ENCODE results near the gene INHBE. TPM values are rescaled to one million over a fixed set of nuclear protein-coding genes. Genes with fewer than 3 reads are reported as not detected.
"Not testable (repeated sequence)": the region's sequence is repeated elsewhere in the genome, so short reads cannot be mapped to it uniquely, and the experiment has no call there.

The INHBE gene
- total RNA-seq, 3 donors from 2014 or later: 0.24 to 0.27 TPM; not detected in 1

DNA sequence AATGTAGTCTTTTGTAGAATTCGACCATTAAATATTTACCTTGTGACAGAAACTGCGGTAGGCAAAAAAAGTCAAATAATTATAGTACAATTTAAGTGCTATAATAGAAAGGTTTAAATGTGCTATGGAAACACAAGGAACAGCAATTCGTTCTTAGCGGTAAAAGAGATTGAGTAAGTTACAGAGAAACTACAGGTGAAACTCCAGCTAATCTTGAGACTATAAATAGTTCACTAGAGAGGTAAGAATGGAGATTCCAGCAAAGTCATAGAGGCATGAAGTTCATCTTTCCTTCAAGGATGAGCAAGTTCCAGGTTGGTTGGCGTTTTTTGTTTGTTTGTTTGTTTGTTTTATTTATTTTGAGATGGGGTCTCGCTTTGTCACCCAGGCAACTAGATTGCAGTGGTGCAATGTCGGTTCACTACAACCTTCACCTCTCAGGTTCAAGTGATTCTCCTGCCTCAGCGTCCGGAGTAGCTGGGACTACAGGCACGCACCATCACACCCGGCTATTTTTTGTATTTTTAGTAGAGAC, 23.4 kb upstream of the INHBE start:
- Mint-ChIP-seq H3K4me1 (ENCODE audit: low read depth) (peaks cover 35% of the 10 kb centered on the region), H3K4me3 (peak overlapping the region; percentile 90), H3K27me3 (ENCODE audit: low read depth) (no peaks in the 10 kb centered on the region), H3K36me3 (ENCODE audit: insufficient read depth) (no peaks in the 10 kb centered on the region), H3K9me3 (no peaks in the 10 kb centered on the region)
- ATAC-seq: no peak
- DNase-seq: no peak

DNA sequence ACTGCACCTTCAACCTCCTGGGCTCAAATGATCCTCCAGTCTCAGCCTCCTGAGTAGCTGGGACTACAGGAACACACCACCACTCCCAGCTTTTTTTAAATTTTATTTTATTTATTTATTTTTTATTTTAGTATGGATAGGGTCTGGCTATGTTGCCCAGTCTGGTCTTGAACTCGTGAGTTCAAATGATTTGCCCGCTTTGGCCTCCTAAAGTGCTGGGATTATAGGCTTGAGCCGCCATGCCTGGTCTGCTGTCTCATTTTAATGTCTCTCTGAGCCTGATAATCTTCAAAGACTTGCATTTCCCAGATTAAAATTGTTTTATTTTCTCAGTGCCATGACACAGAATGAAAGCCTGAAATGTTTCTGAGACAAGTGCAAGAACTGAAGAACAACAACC, 21.7 kb upstream of the INHBE start:
- Mint-ChIP-seq H3K4me1 (ENCODE audit: low read depth) (peaks cover 26% of the 10 kb centered on the region), H3K4me3 (no peak overlapping the region), H3K36me3 (ENCODE audit: insufficient read depth) (no peaks in the 10 kb centered on the region), H3K27me3 (ENCODE audit: low read depth) (no peaks in the 10 kb centered on the region), H3K9me3 (no peaks in the 10 kb centered on the region)
- no peak for DNase-seq
- ATAC-seq: no peak

GRCh38 chr12:57434517-57435223, 20.4 kb upstream of the INHBE start, which contains the start of gene INHBC:
Gene INHBC, plus strand, starts transcription at chr12:57434784. Its CDS starts 103 bp downstream, at chr12:57434887.
- no peaks in the 10 kb centered on the region for H3K36me3 Mint-ChIP-seq (ENCODE audit: insufficient read depth)
- ATAC-seq (no peak), DNase-seq (no peak)
- no peaks in the 10 kb centered on the region for H3K27me3 Mint-ChIP-seq (ENCODE audit: low read depth)
- peak within 1 kb of the TSS; percentile 29 for H3K4me3 Mint-ChIP-seq
- H3K4me1 Mint-ChIP-seq (ENCODE audit: low read depth): peaks cover 20% of the 10 kb centered on the region
- H3K9me3 Mint-ChIP-seq: no peaks in the 10 kb centered on the region

DNA sequence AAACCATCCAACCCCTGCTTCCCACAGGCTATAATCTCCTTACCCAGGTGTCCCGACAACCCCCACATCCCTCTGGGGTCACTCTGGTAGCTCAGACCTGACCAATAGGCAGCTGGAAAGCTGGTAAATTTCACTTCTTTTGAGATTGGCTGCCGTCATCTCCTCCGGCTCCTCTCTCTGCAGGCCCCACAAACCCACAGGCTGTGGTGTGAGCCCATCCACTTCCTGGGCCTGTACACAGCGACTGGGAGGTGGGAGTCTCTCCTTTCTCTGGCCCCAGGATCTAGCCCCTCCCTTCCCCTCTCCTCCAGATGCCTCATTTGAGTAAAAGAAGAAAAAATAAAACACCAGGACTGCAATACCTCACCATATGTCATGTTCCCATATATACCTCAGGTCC, 19.8 kb upstream of the INHBE start:
- H3K36me3 Mint-ChIP-seq (ENCODE audit: insufficient read depth): no peaks in the 10 kb centered on the region
- H3K4me3 Mint-ChIP-seq: peak overlapping the region; percentile 29
- ATAC-seq (no peak), DNase-seq (no peak)
- H3K9me3 Mint-ChIP-seq: no peaks in the 10 kb centered on the region
- peaks cover 15% of the 10 kb centered on the region for H3K4me1 Mint-ChIP-seq (ENCODE audit: low read depth)
- H3K27me3 Mint-ChIP-seq (ENCODE audit: low read depth): no peaks in the 10 kb centered on the region

GRCh38 chr12:57438400-57438799, 16.7 kb upstream of the INHBE start:
- DNase-seq (no peak), ATAC-seq (no peak)
- Mint-ChIP-seq H3K36me3 (ENCODE audit: insufficient read depth) (no peaks in the 10 kb centered on the region), H3K4me1 (ENCODE audit: low read depth) (peaks cover 4% of the 10 kb centered on the region), H3K27me3 (ENCODE audit: low read depth) (no peaks in the 10 kb centered on the region), H3K4me3 (no peak overlapping the region), H3K9me3 (peaks cover 5% of the 10 kb centered on the region)

DNA sequence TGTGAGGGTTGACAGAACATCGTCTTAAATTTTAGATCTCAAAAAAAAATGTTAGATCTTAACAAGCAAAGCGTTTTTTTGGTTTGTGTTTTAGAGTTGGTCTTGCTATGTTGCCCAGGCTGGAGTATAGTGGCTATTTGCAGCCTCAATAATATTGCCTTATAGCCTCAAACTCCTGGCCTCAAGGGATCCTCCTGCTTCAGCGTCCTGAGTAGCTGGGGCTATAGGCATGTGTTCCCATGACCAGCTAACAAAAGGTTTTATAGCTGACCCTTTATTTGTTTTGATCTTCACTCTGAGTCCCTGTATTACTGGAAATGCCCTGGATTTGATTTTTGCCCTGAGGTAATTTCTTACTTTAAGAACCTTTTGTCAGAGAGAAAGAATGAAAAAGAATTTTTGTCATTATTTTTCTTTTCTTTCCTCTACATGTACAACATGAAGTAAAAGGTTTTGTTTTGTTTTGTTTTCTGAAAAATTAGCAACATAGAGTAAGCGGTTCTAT, 15.3 kb upstream of the INHBE start:
- Mint-ChIP-seq H3K36me3 (ENCODE audit: insufficient read depth) (no peaks in the 10 kb centered on the region), H3K4me3 (no peak overlapping the region), H3K9me3 (peaks cover 5% of the 10 kb centered on the region), H3K27me3 (ENCODE audit: low read depth) (no peaks in the 10 kb centered on the region), H3K4me1 (ENCODE audit: low read depth) (peaks cover 4% of the 10 kb centered on the region)
- no peak for DNase-seq
- ATAC-seq: no peak

GRCh38 chr12:57441393-57441792, 13.7 kb upstream of the INHBE start:
- H3K9me3 Mint-ChIP-seq; H3K4me1 Mint-ChIP-seq (ENCODE audit: low read depth); ATAC-seq; H3K4me3 Mint-ChIP-seq; H3K36me3 Mint-ChIP-seq (ENCODE audit: insufficient read depth); H3K27me3 Mint-ChIP-seq (ENCODE audit: low read depth); DNase-seq: not testable (repeated sequence)

DNA sequence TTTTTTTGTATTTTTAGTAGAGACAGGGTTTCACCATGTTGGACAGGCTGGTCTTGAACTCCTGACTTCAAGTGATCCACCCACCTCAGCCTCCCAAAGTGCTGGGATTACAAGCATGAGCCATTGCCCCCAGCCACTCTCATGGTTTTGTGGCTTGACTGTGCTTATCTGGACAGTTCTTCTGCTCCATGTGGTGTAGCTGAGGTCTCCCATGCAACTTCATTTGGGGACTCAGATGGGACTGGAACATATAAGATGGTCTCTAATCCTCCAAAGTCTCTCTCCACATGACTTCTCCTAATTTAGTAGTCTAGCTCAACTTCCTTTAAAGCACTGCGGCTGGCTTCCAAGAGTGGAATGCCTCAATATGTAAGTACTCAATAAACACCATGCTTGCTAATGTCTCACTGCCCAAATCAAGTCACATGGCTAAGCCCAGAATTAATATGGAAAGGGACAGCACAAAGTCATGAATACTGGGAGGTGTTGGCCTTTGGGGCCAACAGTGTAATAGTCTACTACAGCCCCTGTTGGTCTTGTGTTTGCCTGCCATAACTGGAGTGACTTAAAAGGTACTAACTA, 13.2 kb upstream of the INHBE start:
- H3K27me3 Mint-ChIP-seq (ENCODE audit: low read depth): no peaks in the 10 kb centered on the region
- no peak for ATAC-seq
- no peaks in the 10 kb centered on the region for H3K4me1 Mint-ChIP-seq (ENCODE audit: low read depth)
- no peak for DNase-seq
- no peaks in the 10 kb centered on the region for H3K36me3 Mint-ChIP-seq (ENCODE audit: insufficient read depth)
- H3K9me3 Mint-ChIP-seq: peaks cover 5% of the 10 kb centered on the region
- H3K4me3 Mint-ChIP-seq: no peak overlapping the region

GRCh38 chr12:57444337-57444736, 10.8 kb upstream of the INHBE start:
- not testable (repeated sequence) for H3K9me3 Mint-ChIP-seq; H3K4me3 Mint-ChIP-seq; H3K27me3 Mint-ChIP-seq (ENCODE audit: low read depth); DNase-seq; H3K4me1 Mint-ChIP-seq (ENCODE audit: low read depth); ATAC-seq; H3K36me3 Mint-ChIP-seq (ENCODE audit: insufficient read depth)

DNA sequence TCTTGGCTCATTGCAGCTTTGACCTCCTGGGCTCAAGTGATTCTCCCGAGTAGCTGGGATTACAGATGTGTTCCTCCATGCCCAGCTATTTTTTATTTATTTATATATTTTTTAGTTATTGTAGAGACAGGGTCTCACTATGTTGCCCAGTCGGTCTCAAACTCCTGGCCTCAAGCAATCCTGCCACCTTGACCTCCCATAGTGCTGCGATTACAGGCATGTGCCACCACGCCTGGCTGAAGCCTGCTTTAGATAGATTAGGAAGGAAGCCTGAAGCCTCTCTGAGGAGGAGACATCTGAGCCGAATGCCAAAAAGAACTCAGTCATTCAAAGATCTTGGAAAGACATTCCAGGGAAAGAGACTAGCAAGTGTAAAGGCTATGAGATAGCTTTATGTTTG, 10.4 kb upstream of the INHBE start:
- Mint-ChIP-seq H3K4me3 (no peak overlapping the region), H3K4me1 (ENCODE audit: low read depth) (no peaks in the 10 kb centered on the region), H3K27me3 (ENCODE audit: low read depth) (no peaks in the 10 kb centered on the region), H3K9me3 (peaks cover 5% of the 10 kb centered on the region), H3K36me3 (ENCODE audit: insufficient read depth) (no peaks in the 10 kb centered on the region)
- ATAC-seq (no peak), DNase-seq (no peak)

DNA sequence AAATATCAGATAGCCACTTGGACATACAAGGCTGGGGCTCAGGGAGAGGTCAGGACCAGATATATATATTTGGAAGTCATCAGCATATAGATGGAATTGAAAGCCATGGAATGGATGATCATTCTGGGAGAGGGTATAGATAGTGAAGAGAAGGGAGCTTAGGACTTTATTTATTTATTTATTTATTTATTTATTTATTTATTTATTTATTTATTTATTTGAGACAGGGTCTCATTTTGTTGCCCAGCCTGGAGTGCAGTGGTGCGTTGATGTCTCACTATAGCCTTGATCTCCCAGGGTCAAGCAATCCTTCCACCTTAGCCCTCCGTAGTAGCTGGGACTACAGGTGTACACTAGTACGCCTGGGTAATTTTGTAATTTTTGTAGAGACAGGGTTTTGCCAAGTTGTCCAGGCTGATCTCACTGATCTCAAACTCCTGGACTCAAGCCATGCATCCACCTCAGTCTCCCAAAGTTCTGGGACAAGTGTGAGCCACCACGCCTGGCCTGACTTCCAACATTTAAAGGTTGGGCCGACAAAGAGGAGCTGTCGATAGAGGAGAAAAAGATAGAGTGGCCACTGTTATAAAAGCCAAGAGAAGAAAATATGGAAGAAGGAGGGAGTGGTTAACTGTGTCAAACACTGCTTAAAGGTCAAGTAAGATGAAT, 8.7 kb upstream of the INHBE start:
- peaks cover 5% of the 10 kb centered on the region for H3K9me3 Mint-ChIP-seq
- no peak overlapping the region for H3K4me3 Mint-ChIP-seq
- no peak for ATAC-seq

DNA sequence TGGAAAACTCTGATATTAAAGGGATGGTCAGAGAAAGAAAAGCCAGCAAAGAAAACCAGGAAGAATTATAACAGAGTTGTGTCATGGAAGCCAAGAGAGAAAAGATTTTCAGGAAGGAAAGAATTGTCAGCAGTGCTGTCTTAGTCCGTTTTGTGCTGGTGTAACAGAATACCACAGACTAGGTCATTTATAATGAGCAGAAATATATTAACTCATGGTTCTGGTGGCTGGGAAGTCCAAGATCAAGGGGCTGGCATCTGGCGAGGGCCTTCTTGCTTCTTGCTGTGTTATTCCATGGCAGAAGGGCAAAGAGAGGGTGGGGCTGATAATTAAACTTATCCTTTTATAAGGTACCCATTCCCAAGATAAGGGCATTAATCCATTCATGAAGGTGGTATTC, 6.4 kb upstream of the INHBE start:
- ATAC-seq (no peak), DNase-seq (no peak)
- Mint-ChIP-seq H3K9me3 (no peaks in the 10 kb centered on the region), H3K27me3 (ENCODE audit: low read depth) (peaks cover 6% of the 10 kb centered on the region), H3K36me3 (ENCODE audit: insufficient read depth) (no peaks in the 10 kb centered on the region), H3K4me1 (ENCODE audit: low read depth) (peaks cover 3% of the 10 kb centered on the region), H3K4me3 (no peak overlapping the region)

More for the DNA sequence above, 8.7 kb upstream of the INHBE start:
- H3K27me3 Mint-ChIP-seq (ENCODE audit: low read depth): no peaks in the 10 kb centered on the region
- H3K4me1 Mint-ChIP-seq (ENCODE audit: low read depth): no peaks in the 10 kb centered on the region
- no peaks in the 10 kb centered on the region for H3K36me3 Mint-ChIP-seq (ENCODE audit: insufficient read depth)
- no peak for DNase-seq

DNA sequence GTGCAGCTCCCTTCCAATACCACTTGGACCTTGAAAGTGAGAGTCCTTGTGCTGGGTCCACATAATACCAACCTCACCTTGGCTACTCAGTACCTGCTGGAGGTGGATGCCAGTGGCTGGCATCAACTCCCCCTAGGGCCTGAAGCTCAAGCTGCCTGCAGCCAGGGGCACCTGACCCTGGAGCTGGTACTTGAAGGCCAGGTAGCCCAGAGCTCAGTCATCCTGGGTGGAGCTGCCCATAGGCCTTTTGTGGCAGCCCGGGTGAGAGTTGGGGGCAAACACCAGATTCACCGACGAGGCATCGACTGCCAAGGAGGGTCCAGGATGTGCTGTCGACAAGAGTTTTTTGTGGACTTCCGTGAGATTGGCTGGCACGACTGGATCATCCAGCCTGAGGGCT, 5.7 kb upstream of the INHBE start:
- DNase-seq (no peak), ATAC-seq (no peak)
- Mint-ChIP-seq H3K27me3 (ENCODE audit: low read depth) (peaks cover 6% of the 10 kb centered on the region), H3K4me3 (no peak overlapping the region), H3K36me3 (ENCODE audit: insufficient read depth) (no peaks in the 10 kb centered on the region), H3K4me1 (ENCODE audit: low read depth) (peaks cover 3% of the 10 kb centered on the region), H3K9me3 (no peaks in the 10 kb centered on the region)

GRCh38 chr12:57450057-57450456, 5.0 kb upstream of the INHBE start:
- H3K4me1 Mint-ChIP-seq (ENCODE audit: low read depth): peaks cover 3% of the 10 kb centered on the region
- H3K4me3 Mint-ChIP-seq: no peak overlapping the region
- no peaks in the 10 kb centered on the region for H3K9me3 Mint-ChIP-seq
- ATAC-seq (no peak), DNase-seq (no peak)
- no peaks in the 10 kb centered on the region for H3K36me3 Mint-ChIP-seq (ENCODE audit: insufficient read depth)
- H3K27me3 Mint-ChIP-seq (ENCODE audit: low read depth): peaks cover 6% of the 10 kb centered on the region
